Heart right ventricle (tissue), 16 donors: ENCODE data around the gene TNFRSF6B. TPM values are rescaled to one million over a fixed set of nuclear protein-coding genes. Genes with fewer than 3 reads are reported as not detected.
"Not testable (repeated sequence)": the region's sequence is repeated elsewhere in the genome, so short reads cannot be mapped to it uniquely, and the experiment has no call there.

Experiments used
- ATAC-seq, 8 donors: fragments of 200-7000 bp; cut with Tn5 transposase; one replicate each; pipeline ENCODE4 v1.9.1; 2020; ENCODE audit warnings: mild to moderate bottlenecking in 8 of 8, moderate library complexity in 8 of 8, moderate number of reproducible peaks in 1 of 8
- DNase-seq, 2 donors: peaks; one replicate each; pipeline ENCODE4 v3.0.0-alpha.2; 2020
- H3K27ac ChIP-seq, 10 donors: fragments of 200-600 bp; sonication (generic) in 2 of 10; one replicate each; pipeline versions ENCODE4 v1.5.0 to v1.8.0; 2020 to 2022; ENCODE audit warnings: mild to moderate bottlenecking in 3 of 10
- H3K27me3 ChIP-seq, 7 donors: fragments of 200-600 bp; one replicate each; pipeline ENCODE4 v1.8.0; 2021 to 2022; ENCODE audit warnings: mild to moderate bottlenecking in 2 of 7
- H3K36me3 ChIP-seq, 9 donors: fragments of 200-600 bp; sonication (generic) in 1 of 9; one replicate each; pipeline versions ENCODE4 v1.5.0 to v1.8.0; 2020 to 2022; ENCODE audit warnings: mild to moderate bottlenecking in 2 of 9
- H3K4me1 ChIP-seq, 9 donors: fragments of 200-600 bp; sonication (generic) in 1 of 9; one replicate each; pipeline versions ENCODE4 v1.5.0 to v1.8.0; 2020 to 2022; ENCODE audit warnings: mild to moderate bottlenecking in 4 of 9
- H3K4me3 ChIP-seq, 10 donors: fragments of 200-600 bp; sonication (generic) in 2 of 10; one replicate each; pipeline versions ENCODE4 v1.5.0 to v1.8.0; 2020 to 2022; ENCODE audit warnings: mild to moderate bottlenecking in 7 of 10, moderate library complexity in 2 of 10
- H3K9me3 ChIP-seq, 11 donors: fragments of 200-600 bp in 10 of 11; sonication (generic) in 2 of 11; one replicate each; pipeline versions ENCODE4 v1.5.0 to v1.8.0; 2013 to 2022; ENCODE audit warnings: mild to moderate bottlenecking in 2 of 11, control low read depth in 1 of 11, moderate library complexity in 1 of 11
- WGBS, 2 donors: extraction: QIAGEN DNeasy Blood & Tissue Kit; methylation state at CpG; one replicate each; pipeline ENCODE4 v1.1.7; 2013; ENCODE audit warnings: inconsistent platforms in 1 of 2; 5-methylcytosine and 5-hydroxymethylcytosine counted together
- intact Hi-C, 10 donors: fragments of 100-400 bp; cut with DNase I; formaldehyde crosslinking; loops; one replicate each; pipeline versions ENCODE4 v1.11.1 to v1.14.2; 2022
- polyA plus RNA-seq, 2 donors: library from polyadenylated mRNA; stranded (reverse); fragments of 200-250 nt; gene quantifications; one replicate each; pipeline ENCODE4 v1.2.3, GENCODE V29; 2013
- total RNA-seq, 10 donors: library from RNA; stranded (reverse); fragmentation: NEBNext Ultra II Directional in 3 of 10; extraction: Animal tissue kit (Norgen Biotek cat#: 25700) in 3 of 10; gene quantifications; one replicate each; pipeline versions ENCODE4 v1.2.1 to v1.2.4, GENCODE V29; 2021 to 2023
- TF ChIP-seq, protein P1 (sequence below), 9 donors: fragments of 200-600 bp; sonication (generic) in 2 of 9; IDR thresholded peaks; one replicate each; pipeline versions ENCODE4 v1.5.0 to v1.8.0; 2021 to 2022; ENCODE audit warnings: antibody characterized with exemption in 9 of 9, mild to moderate bottlenecking in 5 of 9, moderate library complexity in 1 of 9
- donor health status: Arrhythmogenic right ventricular cardiomyopathy.
- donor health status: ischemic (EF 13 %, LVEDD 7.1; RV severe dilation, severe dysfunction).
- donor health status: healthy with polysubstance abuse.
- donor health status: DM: no; HTN: yes; CAD: no.
- donor health status: DM: no; HTN: no; CAD: no.
- donor health status: ischemic (EF 25% LVEDD 6.9; RV normal size, moderate dysfunction).
- donor health status: ischemic (EF 25% LVEDD 5.7; RV mildly dilated, moderate dysfunction).
- donor health status: healthy.
- donor health status: DM: yes; HTN: yes; CAD: no.
- donor health status: Ischemic cardiomyopathy.
- donor health status: ischemic (EF 35%, LVEDD 5.7; RV mildly dilated, moderate dysfunction).
- donor health status: nonischemic (EF 11% LVEDD 7.7; RV severe dilation, severe dysfunction).
- donor health status: DM: yes; HTN: yes; CAD: no.
- donor health status: PGD.
- donor health status: ischemic (EF 29% LVEDD 5.4; RV normal size, mild dysfunction).
- donor health status: nonischemic (EF 23%, LVEDD 6.1; RV moderate dilation, normal function).

The TNFRSF6B gene
- total and polyA plus RNA-seq, 12 donors: 0.26 to 12.5 (median 0.82) TPM

DNA sequence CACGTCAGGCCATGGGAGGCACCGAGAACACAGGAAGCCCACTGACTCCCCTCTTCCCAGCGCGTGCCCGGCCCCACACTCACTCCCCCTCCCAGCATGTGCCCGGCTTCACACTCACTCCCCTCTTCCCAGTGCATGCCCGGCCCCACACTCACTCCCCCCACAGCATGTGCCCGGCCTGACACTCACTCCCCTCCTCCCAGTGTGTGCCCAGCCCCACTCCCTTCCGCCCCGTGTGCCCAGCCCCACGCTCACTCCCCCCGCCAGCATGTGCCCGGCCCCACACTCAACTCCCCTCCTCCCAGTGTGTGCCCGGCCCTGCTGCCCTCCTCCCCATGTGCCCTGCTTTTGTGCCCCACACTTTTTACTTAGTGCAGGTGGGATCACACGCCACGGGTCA is 28.6 kb upstream of the TNFRSF6B start:
- H3K27me3 ChIP-seq: no peaks in the 10 kb centered on the region
- H3K36me3 ChIP-seq: peaks cover 0 to 83% (median 23%) of the 10 kb centered on the region in 9 donors
- intact Hi-C loops: no loop called here
- no peaks in the 10 kb centered on the region for H3K4me1 ChIP-seq
- no peak overlapping the region for H3K27ac ChIP-seq
- no peaks in the 10 kb centered on the region for H3K9me3 ChIP-seq
- WGBS, 2 donors: 90 to 93% methylated on average over 16 of the region's 16 CpGs
- ATAC-seq (no peak), DNase-seq (no peak)
- TF ChIP-seq, protein P1, sequence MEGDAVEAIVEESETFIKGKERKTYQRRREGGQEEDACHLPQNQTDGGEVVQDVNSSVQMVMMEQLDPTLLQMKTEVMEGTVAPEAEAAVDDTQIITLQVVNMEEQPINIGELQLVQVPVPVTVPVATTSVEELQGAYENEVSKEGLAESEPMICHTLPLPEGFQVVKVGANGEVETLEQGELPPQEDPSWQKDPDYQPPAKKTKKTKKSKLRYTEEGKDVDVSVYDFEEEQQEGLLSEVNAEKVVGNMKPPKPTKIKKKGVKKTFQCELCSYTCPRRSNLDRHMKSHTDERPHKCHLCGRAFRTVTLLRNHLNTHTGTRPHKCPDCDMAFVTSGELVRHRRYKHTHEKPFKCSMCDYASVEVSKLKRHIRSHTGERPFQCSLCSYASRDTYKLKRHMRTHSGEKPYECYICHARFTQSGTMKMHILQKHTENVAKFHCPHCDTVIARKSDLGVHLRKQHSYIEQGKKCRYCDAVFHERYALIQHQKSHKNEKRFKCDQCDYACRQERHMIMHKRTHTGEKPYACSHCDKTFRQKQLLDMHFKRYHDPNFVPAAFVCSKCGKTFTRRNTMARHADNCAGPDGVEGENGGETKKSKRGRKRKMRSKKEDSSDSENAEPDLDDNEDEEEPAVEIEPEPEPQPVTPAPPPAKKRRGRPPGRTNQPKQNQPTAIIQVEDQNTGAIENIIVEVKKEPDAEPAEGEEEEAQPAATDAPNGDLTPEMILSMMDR (IDR thresholded peaks at IDR 0.05): no peak
- no peak overlapping the region for H3K4me3 ChIP-seq

DNA sequence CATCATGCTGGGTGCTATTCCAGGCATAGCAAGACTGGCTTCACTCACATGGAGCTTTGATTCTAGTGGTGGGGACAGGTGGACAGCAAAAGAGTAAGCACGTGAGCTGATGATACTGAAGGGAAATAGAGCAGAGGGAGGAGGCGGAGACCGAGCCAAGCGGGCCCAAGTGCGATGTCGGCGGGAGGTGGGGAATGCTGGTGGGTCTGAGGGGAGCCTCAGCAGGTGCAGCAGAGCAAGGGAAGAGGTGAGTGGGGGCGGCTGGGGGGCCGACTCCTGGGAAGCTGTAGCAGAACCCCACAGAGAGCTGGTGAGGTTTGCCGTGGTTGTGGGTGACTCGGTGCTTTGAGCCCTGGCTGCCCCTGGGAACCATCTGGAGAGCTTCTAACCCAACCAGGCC is 28.1 kb upstream of the TNFRSF6B start:
- TF ChIP-seq, protein P1 (IDR thresholded peaks at IDR 0.05): no peak
- Histone ChIP-seq H3K4me1 (no peaks in the 10 kb centered on the region), H3K4me3 (no peak overlapping the region), H3K9me3 (no peaks in the 10 kb centered on the region), H3K27me3 (no peaks in the 10 kb centered on the region), H3K27ac (no peak overlapping the region), H3K36me3 (peaks cover 0 to 81% (median 23%) of the 10 kb centered on the region in 9 donors)
- WGBS, 2 donors: 90 to 94% methylated on average over 11 of the region's 11 CpGs
- DNase-seq (no peak), ATAC-seq (no peak)
- intact Hi-C loops: no loop called here

DNA sequence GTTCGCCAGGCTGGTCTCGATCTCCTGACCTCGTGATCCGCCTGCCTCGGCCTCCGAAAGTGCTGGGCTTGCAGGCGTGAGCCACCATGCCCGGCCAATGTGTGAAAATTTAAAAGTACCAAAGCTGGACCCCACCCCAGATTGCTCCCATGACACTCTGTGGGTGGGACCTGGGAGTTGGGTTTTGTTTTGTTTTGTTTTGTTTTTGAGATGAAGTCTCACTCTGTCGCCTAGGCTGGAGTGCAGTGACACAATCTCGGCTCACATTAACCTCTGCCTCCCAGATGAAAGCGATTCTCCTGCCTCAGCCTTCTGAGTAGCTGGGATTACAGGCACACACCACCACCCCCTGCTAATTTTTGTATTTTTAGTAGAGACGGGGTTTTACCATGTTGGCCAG is 24.8 kb upstream of the TNFRSF6B start:
- H3K4me1 ChIP-seq, H3K27ac ChIP-seq, DNase-seq, ATAC-seq, H3K4me3 ChIP-seq, intact Hi-C loops, H3K9me3 ChIP-seq, H3K27me3 ChIP-seq: not testable (repeated sequence)
- 89 to 97% methylated on average over 12 of the region's 12 CpGs for WGBS, 2 donors
- peaks cover 0 to 83% (median 17%) of the 10 kb centered on the region in 9 donors for H3K36me3 ChIP-seq

DNA sequence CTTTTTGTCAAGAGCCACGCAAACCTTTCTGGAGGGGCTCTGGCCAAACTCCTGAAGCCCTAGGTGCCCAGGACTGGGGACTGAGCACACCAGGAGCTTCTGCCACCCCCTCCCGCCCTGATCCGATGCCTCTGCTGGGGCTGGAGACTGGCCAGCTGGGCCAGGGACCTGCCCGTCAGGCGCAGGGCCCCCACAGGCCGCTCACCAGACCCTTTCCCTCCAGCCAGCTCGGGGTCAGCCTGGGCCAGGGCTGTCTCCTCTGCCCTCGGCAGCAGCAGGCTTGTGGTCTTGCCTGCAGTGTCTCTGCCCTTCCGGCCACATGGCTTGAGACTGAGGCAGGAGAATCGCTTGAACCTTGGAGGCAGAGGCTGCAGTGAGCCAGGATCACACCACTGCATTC is 23.8 kb upstream of the TNFRSF6B start:
- Histone ChIP-seq H3K27me3 (no peaks in the 10 kb centered on the region), H3K4me1 (no peaks in the 10 kb centered on the region), H3K27ac (no peak overlapping the region), H3K4me3 (no peak overlapping the region), H3K36me3 (peaks cover 0 to 83% (median 17%) of the 10 kb centered on the region in 9 donors), H3K9me3 (no peaks in the 10 kb centered on the region)
- DNase-seq (no peak), ATAC-seq (peak in 1 of 8 donors; percentile 33)
- intact Hi-C loops: no loop called here
- TF ChIP-seq, protein P1 (IDR thresholded peaks at IDR 0.05): no peak
- 96 to 97% methylated on average over 10 of the region's 10 CpGs for WGBS, 2 donors

DNA sequence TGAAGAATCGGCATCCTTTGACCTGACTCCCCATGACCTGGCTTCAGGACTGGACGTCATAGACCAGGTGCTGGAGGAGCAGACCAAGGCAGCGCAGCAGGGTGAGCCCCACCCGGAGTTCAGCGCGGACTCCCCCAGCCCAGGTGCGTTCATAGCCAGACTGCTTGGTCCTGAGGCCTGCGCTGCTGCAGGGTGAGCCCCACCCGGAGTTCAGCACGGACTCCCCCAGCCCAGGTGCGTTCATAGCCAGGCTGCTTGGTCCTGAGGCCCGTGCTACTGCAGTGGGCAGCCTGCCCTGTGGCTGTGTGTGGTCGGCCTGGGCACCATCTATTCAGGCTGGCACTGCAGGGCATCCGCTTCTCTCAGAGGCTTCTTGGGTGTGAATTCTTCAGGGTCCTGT is 22.5 kb upstream of the TNFRSF6B start:
- Histone ChIP-seq H3K27ac (no peak overlapping the region), H3K27me3 (no peaks in the 10 kb centered on the region), H3K9me3 (no peaks in the 10 kb centered on the region), H3K4me1 (no peaks in the 10 kb centered on the region), H3K36me3 (peaks cover 0 to 79% (median 17%) of the 10 kb centered on the region in 9 donors), H3K4me3 (no peak overlapping the region)
- ATAC-seq: no peak
- intact Hi-C loops: no loop called here
- WGBS, 2 donors: 90 to 96% methylated on average over 14 of the region's 14 CpGs
- TF ChIP-seq, protein P1 (IDR thresholded peaks at IDR 0.05): no peak
- DNase-seq: no peak
